Measurements from ENCODE around the gene ACTL8. TPM values are rescaled to one million over a fixed set of nuclear protein-coding genes. Genes with fewer than 3 reads are reported as not detected.

ACTL8 gene
- total RNA-seq, 3 donors from 2014 or later, result 0.35 to 1.0 TPM; not detected in 1

GRCh38 chr1:17865912-17866739 lies 111.0 kb downstream of the ACTL8 start:
- no peak for TF ChIP-seq CTCF (IDR thresholded peaks at IDR 0.05)
- H3K36me3 ChIP-seq (ENCODE audit: low read depth), result no peaks in the 10 kb centered on the region
- H3K9me3 ChIP-seq, result no peaks in the 10 kb centered on the region
- intact Hi-C loops (cut with DNase I, micrococcal nuclease), result no loop called here
- no peak for ATAC-seq
- no peak overlapping the region for H3K4me3 ChIP-seq
- DNase-seq, result no peak
- H3K4me1 ChIP-seq (ENCODE audit: low read depth), result no peaks in the 10 kb centered on the region

GRCh38 chr1:17866740-17867029 lies 111.6 kb downstream of the ACTL8 start:
- TF ChIP-seq CTCF (IDR thresholded peaks at IDR 0.05), result no peak
- Histone ChIP-seq H3K9me3 (no peaks in the 10 kb centered on the region), H3K4me3 (no peak overlapping the region), H3K36me3 (ENCODE audit: low read depth) (no peaks in the 10 kb centered on the region), H3K4me1 (ENCODE audit: low read depth) (no peaks in the 10 kb centered on the region)
- intact Hi-C loops (cut with DNase I, micrococcal nuclease), result no loop called here
- DNase-seq, result no peak
- no peak for ATAC-seq

- H3K36me3 ChIP-seq (ENCODE audit: low read depth), result no peaks in the 10 kb centered on the region
- H3K4me3 ChIP-seq, result no peak overlapping the region
- DNase-seq (no peak), ATAC-seq (no peak)
- intact Hi-C loops (cut with DNase I, micrococcal nuclease), result no loop called here
- H3K4me1 ChIP-seq (ENCODE audit: low read depth), result no peaks in the 10 kb centered on the region
- H3K9me3 ChIP-seq, result no peaks in the 10 kb centered on the region
- TF ChIP-seq CTCF (IDR thresholded peaks at IDR 0.05), result no peak
These were observed 112.3 kb downstream of the ACTL8 start for GRCh38 chr1:17867470-17867869.

GRCh38 chr1:17869815-17870214 lies 114.7 kb downstream of the ACTL8 start:
- ATAC-seq, result no peak
- TF ChIP-seq CTCF (IDR thresholded peaks at IDR 0.05), result no peak
- intact Hi-C loops (cut with DNase I, micrococcal nuclease), result no loop called here

GRCh38 chr1:17870679-17871078 lies 115.5 kb downstream of the ACTL8 start:
- intact Hi-C loops (cut with DNase I, micrococcal nuclease), result no loop called here
- no peak for DNase-seq
- Histone ChIP-seq H3K4me1 (ENCODE audit: low read depth) (no peaks in the 10 kb centered on the region), H3K4me3 (no peak overlapping the region), H3K9me3 (no peaks in the 10 kb centered on the region), H3K36me3 (ENCODE audit: low read depth) (no peaks in the 10 kb centered on the region)
- TF ChIP-seq CTCF (IDR thresholded peaks at IDR 0.05), result no peak
- no peak for ATAC-seq

More at GRCh38 chr1:17869815-17870214, 114.7 kb downstream of the ACTL8 start:
- Histone ChIP-seq H3K4me3 (no peak overlapping the region), H3K9me3 (no peaks in the 10 kb centered on the region), H3K36me3 (ENCODE audit: low read depth) (no peaks in the 10 kb centered on the region), H3K4me1 (ENCODE audit: low read depth) (no peaks in the 10 kb centered on the region)
- DNase-seq, result no peak

All from mucosa of descending colon (tissue), 3 donors.